GM23338 (cell line): ENCODE measurements around the gene STRBP. TPM values are rescaled to one million over a fixed set of nuclear protein-coding genes. Genes with fewer than 3 reads are reported as not detected.
A peak's percentile ranks its signal among the peaks of the same experiment; 100 is the strongest.

ENCODE experiments used
- ATAC-seq: fragments of 200-7000 bp; cut with Tn5 transposase; 3 replicates; pipeline ENCODE4 v1.9.1; 2020
- DNase-seq: peaks from one replicate; pipeline ENCODE4 v3.0.0-alpha.2; 2015; ENCODE audit warnings: low spot score
- H2AFZ ChIP-seq: fragments of 200-600 bp; sonication (generic); 2 replicates; pipeline ENCODE4 v1.8.0; 2016; ENCODE audit warnings: antibody characterized with exemption, mild to moderate bottlenecking, moderate library complexity
- H3F3A ChIP-seq: fragments of 200-600 bp; sonication (generic); replicated peaks from 2 replicates; pipeline ENCODE4 v1.8.0; 2017; ENCODE audit warnings: antibody characterized with exemption, mixed run types, low read depth
- H3K27ac ChIP-seq: fragments of 200-600 bp; sonication (generic); 2 replicates; pipeline ENCODE4 v1.6.1; 2016; ENCODE audit warnings: low read depth
- H3K27me3 ChIP-seq: fragments of 200-600 bp; sonication (generic); 2 replicates; pipeline ENCODE4 v1.8.0; 2016; ENCODE audit warnings: mild to moderate bottlenecking, mixed run types, moderate library complexity; ENCODE audit not compliant: insufficient read depth
- H3K36me3 ChIP-seq: fragments of 200-600 bp; sonication (generic); 2 replicates; pipeline ENCODE4 v1.8.0; 2016; ENCODE audit warnings: mild to moderate bottlenecking; ENCODE audit not compliant: insufficient read depth
- H3K4me1 ChIP-seq: fragments of 200-600 bp; sonication (generic); 2 replicates; pipeline ENCODE4 v1.8.0; 2016; ENCODE audit warnings: mild to moderate bottlenecking, moderate library complexity; ENCODE audit not compliant: insufficient read depth
- H3K4me2 ChIP-seq: fragments of 200-600 bp; sonication (generic); 2 replicates; pipeline ENCODE4 v1.7.1; 2017; ENCODE audit warnings: mixed run types
- H3K4me3 ChIP-seq: fragments of 200-600 bp; sonication (generic); 2 replicates; pipeline ENCODE4 v1.6.1; 2016; ENCODE audit warnings: mixed run types
- H3K79me2 ChIP-seq: fragments of 200-600 bp; sonication (generic); replicated peaks from 2 replicates; pipeline ENCODE4 v1.8.0; 2017; ENCODE audit warnings: mild to moderate bottlenecking; ENCODE audit not compliant: insufficient read depth
- H3K9me2 ChIP-seq: fragments of 200-600 bp; sonication (generic); 2 replicates; pipeline ENCODE4 v1.8.0; 2017; ENCODE audit not compliant: insufficient read depth
- H4K20me1 ChIP-seq: fragments of 200-600 bp; sonication (generic); replicated peaks from 2 replicates; pipeline ENCODE4 v1.8.0; 2017; ENCODE audit warnings: mild to moderate bottlenecking; ENCODE audit not compliant: insufficient read depth
- H3K27ac Mint-ChIP-seq: 2 replicates; pipeline ENCODE4 v1.8.0; 2020; ENCODE audit warnings: inconsistent platforms, mild to moderate bottlenecking, moderate library complexity, mixed read lengths
- H3K27me3 Mint-ChIP-seq: 3 replicates; pipeline ENCODE4 v1.8.0; 2022; ENCODE audit warnings: low read depth, mild to moderate bottlenecking, moderate library complexity, mixed read lengths, inconsistent platforms; ENCODE audit not compliant: insufficient read depth, poor library complexity
- H3K36me3 Mint-ChIP-seq: 3 replicates; pipeline ENCODE4 v1.8.0; 2021; ENCODE audit warnings: low read depth, mild to moderate bottlenecking, inconsistent platforms, moderate library complexity, mixed read lengths
- H3K4me1 Mint-ChIP-seq: 3 replicates; pipeline ENCODE4 v1.8.0; 2020; ENCODE audit warnings: mild to moderate bottlenecking, inconsistent platforms, mixed read lengths
- H3K4me3 Mint-ChIP-seq: 3 replicates; pipeline ENCODE4 v1.8.0; 2021; ENCODE audit warnings: moderate library complexity, mild to moderate bottlenecking, inconsistent platforms, mixed read lengths
- H3K9me3 Mint-ChIP-seq: 3 replicates; pipeline ENCODE4 v1.8.0; 2020; ENCODE audit warnings: moderate library complexity, mild to moderate bottlenecking, inconsistent platforms, mixed read lengths
- CREB1 ChIP-seq: fragments of 250-450 bp; sonication (Bioruptor Pico); IDR thresholded peaks from 2 replicates; pipeline ENCODE4 v1.5.0; 2020; ENCODE audit warnings: low read depth, mild to moderate bottlenecking, moderate library complexity
- CTCF ChIP-seq, 2 experiments: fragments of 200-600 bp in 1 of 2; sonication (generic) in 1 of 2; conservative IDR thresholded peaks; 2 replicates each; pipeline versions ENCODE4 v1.5.1 to v1.6.1; 2016 to 2017; ENCODE audit warnings: antibody characterized with exemption in 2 of 2, low read depth in 2 of 2, mild to moderate bottlenecking in 2 of 2, moderate library complexity in 1 of 2
- EZH2 ChIP-seq: fragments of 200-600 bp; sonication (generic); IDR thresholded peaks from one replicate; pipeline ENCODE4 v1.8.0; 2017; ENCODE audit warnings: antibody characterized with exemption, mild to moderate bottlenecking, low read depth; ENCODE audit not compliant: unreplicated experiment
- EZH2phosphoT487 ChIP-seq: fragments of 200-600 bp; sonication (generic); IDR thresholded peaks from one replicate; pipeline ENCODE4 v1.8.1; 2018; ENCODE audit warnings: antibody characterized with exemption; ENCODE audit not compliant: unreplicated experiment
- JUNB ChIP-seq: IDR thresholded peaks from one replicate; pipeline ENCODE4 v1.6.1; 2016; ENCODE audit warnings: antibody characterized with exemption; ENCODE audit not compliant: unreplicated experiment
- NANOG ChIP-seq: IDR thresholded peaks from 2 replicates; pipeline ENCODE4 v1.6.1; 2016; ENCODE audit warnings: antibody characterized with exemption, borderline replicate concordance
- REST ChIP-seq: IDR thresholded peaks from one replicate; pipeline ENCODE4 v1.6.1; 2018; ENCODE audit warnings: antibody characterized with exemption; ENCODE audit not compliant: unreplicated experiment
- ZNF114 ChIP-seq: fragments of 250-450 bp; sonication (Bioruptor Pico); IDR thresholded peaks from 2 replicates; pipeline ENCODE4 v1.5.0; 2020; ENCODE audit warnings: mild to moderate bottlenecking, moderate library complexity
- ZNF331 ChIP-seq: fragments of 250-450 bp; sonication (Bioruptor Pico); IDR thresholded peaks from 2 replicates; pipeline ENCODE4 v1.5.0; 2020; ENCODE audit warnings: low read depth, mild to moderate bottlenecking, moderate library complexity
- polyA plus RNA-seq: library from polyadenylated mRNA; unstranded; fragments of >200 nt; fragmentation: Nextera tagmentation; extraction: Ambion mirVana; gene quantifications from 2 replicates; pipeline ENCODE4 v1.2.1, GENCODE V29; 2016
- total RNA-seq: library from RNA; depleted of rRNA; stranded (reverse); fragments of >200 nt; shearing (Covaris generic); gene quantifications from 2 replicates; pipeline ENCODE4 v1.2.3, GENCODE V29; 2014

Gene STRBP
- total and polyA plus RNA-seq, 2 experiments from 2014 or later, result 80.5 to 116 TPM

- Histone ChIP-seq H3K27me3 (no peaks in the 10 kb centered on the region), H3F3A (no peaks in the 10 kb centered on the region), H4K20me1 (no peaks in the 10 kb centered on the region; the same call in 1 of the 2 replicates), H3K9me2 (no peaks in the 10 kb centered on the region), H3K79me2 (no peaks in the 10 kb centered on the region), H3K27ac (no peak overlapping the region), H3K36me3 (peaks cover 15% of the 10 kb centered on the region; the same call in 1 of the 2 replicates), H2AFZ (no peak overlapping the region), H3K4me3 (no peak overlapping the region), H3K4me2 (no peak overlapping the region), H3K4me1 (no peaks in the 10 kb centered on the region)
- ATAC-seq (no peak), DNase-seq (no peak)
- TF ChIP-seq CTCF (conservative IDR thresholded peaks at IDR 0.05; ENCODE audit: low read depth in 2 of 2) (peak; percentile 49 to 62), NANOG (no peak)
- H3K27me3 Mint-ChIP-seq, result no peaks in the 10 kb centered on the region
- no peak overlapping the region for H3K4me3 Mint-ChIP-seq
- no peaks in the 10 kb centered on the region for H3K9me3 Mint-ChIP-seq
- no peak overlapping the region for H3K27ac Mint-ChIP-seq
- H3K4me1 Mint-ChIP-seq, result peaks cover 6% of the 10 kb centered on the region
- peaks cover 61% of the 10 kb centered on the region for H3K36me3 Mint-ChIP-seq
These were observed 176.9 kb downstream of the STRBP start for GRCh38 chr9:123091459-123091858.

- Histone ChIP-seq H2AFZ (no peak overlapping the region), H3K79me2 (no peaks in the 10 kb centered on the region), H3K4me1 (0 out of 2 replicates have a peak, but pooled peaks cover under 1% of the 10 kb centered on the region), H3K27me3 (no peaks in the 10 kb centered on the region), H4K20me1 (no peaks in the 10 kb centered on the region; the same call in 1 of the 2 replicates), H3K4me3 (no peak overlapping the region), H3K36me3 (peaks cover 15% of the 10 kb centered on the region; the same call in 1 of the 2 replicates), H3K9me2 (no peaks in the 10 kb centered on the region), H3K27ac (peak overlapping the region; percentile 39; the same call in 1 of the 2 replicates), H3K4me2 (no peak overlapping the region), H3F3A (no peaks in the 10 kb centered on the region)
- no peak for ATAC-seq
- Mint-ChIP-seq H3K36me3 (peaks cover 58% of the 10 kb centered on the region), H3K27me3 (no peaks in the 10 kb centered on the region), H3K27ac (no peak overlapping the region), H3K9me3 (no peaks in the 10 kb centered on the region), H3K4me3 (no peak overlapping the region), H3K4me1 (peaks cover 4% of the 10 kb centered on the region)
- no peak for TF ChIP-seq ZNF114 (CRISPR knock-in tag)
- no peak for TF ChIP-seq REST
- TF ChIP-seq CTCF (conservative IDR thresholded peaks at IDR 0.05; ENCODE audit: low read depth in 2 of 2), result no peak
- TF ChIP-seq EZH2, result no peak
- no peak for TF ChIP-seq NANOG
- TF ChIP-seq EZH2phosphoT487, result no peak
- no peak for TF ChIP-seq ZNF331
- no peak for TF ChIP-seq CREB1 (CRISPR knock-in tag)
- TF ChIP-seq JUNB, result no peak
- DNase-seq, result no peak
These were observed 177.4 kb downstream of the STRBP start for GRCh38 chr9:123090956-123091355.
